Trophoblast cell (in vitro differentiated cells and primary cell): Measurements from ENCODE around the gene CCN6.
A peak's percentile ranks its signal among the peaks of the same experiment; 100 is the strongest.

ENCODE experiments used
- DNase-seq, 2 donors: peaks; one replicate each; pipeline ENCODE4 v3.0.0-alpha.2; 2016
- H2AFZ ChIP-seq: 2 replicates; pipeline ENCODE4 v1.6.1; 2013; ENCODE audit warnings: low read length, moderate library complexity, mild to moderate bottlenecking; ENCODE audit not compliant: insufficient read depth, poor library complexity
- H2AK5ac ChIP-seq: 2 replicates; pipeline ENCODE4 v1.6.1; 2013; ENCODE audit warnings: mild to moderate bottlenecking, low read length
- H2BK120ac ChIP-seq: 2 replicates; pipeline ENCODE4 v1.6.1; 2013; ENCODE audit warnings: low read length, mild to moderate bottlenecking, moderate library complexity; ENCODE audit not compliant: insufficient read depth, poor library complexity
- H2BK12ac ChIP-seq: 2 replicates; pipeline ENCODE4 v1.6.1; 2013; ENCODE audit warnings: mild to moderate bottlenecking, low read length, moderate library complexity
- H2BK5ac ChIP-seq: 2 replicates; pipeline ENCODE4 v1.6.1; 2013; ENCODE audit warnings: low read length, low read depth, moderate library complexity, mild to moderate bottlenecking; ENCODE audit not compliant: poor library complexity
- H3K14ac ChIP-seq: 2 replicates; pipeline ENCODE4 v1.6.1; 2013; ENCODE audit warnings: mild to moderate bottlenecking, low read length
- H3K18ac ChIP-seq: 2 replicates; pipeline ENCODE4 v1.6.1; 2013; ENCODE audit warnings: mild to moderate bottlenecking, low read length
- H3K23ac ChIP-seq: 2 replicates; pipeline ENCODE4 v1.6.1; 2013; ENCODE audit warnings: low read length
- H3K27ac ChIP-seq: 2 replicates; pipeline ENCODE4 v1.5.1; 2013; ENCODE audit warnings: low read depth, mild to moderate bottlenecking, inconsistent platforms, low read length, moderate library complexity
- H3K27me3 ChIP-seq: 2 replicates; pipeline ENCODE4 v1.6.1; 2013; ENCODE audit warnings: inconsistent platforms, mild to moderate bottlenecking, low read length, moderate library complexity; ENCODE audit not compliant: insufficient read depth
- H3K36me3 ChIP-seq, 2 experiments: 1 replicate in 1 of 2; 2 replicates in 1 of 2; pipeline ENCODE4 v1.6.1; 2013; ENCODE audit warnings: low read length in 2 of 2, mild to moderate bottlenecking in 2 of 2, moderate library complexity in 1 of 2; ENCODE audit not compliant: insufficient read depth in 2 of 2, control insufficient read depth in 1 of 2
- H3K4ac ChIP-seq: 2 replicates; pipeline ENCODE4 v1.6.1; 2013; ENCODE audit warnings: low read depth, mild to moderate bottlenecking, low read length, moderate library complexity
- H3K4me1 ChIP-seq, 2 experiments: 1 replicate in 1 of 2; 2 replicates in 1 of 2; pipeline ENCODE4 v1.6.1; 2013; ENCODE audit warnings: low read length in 2 of 2, mild to moderate bottlenecking in 2 of 2, moderate library complexity in 1 of 2; ENCODE audit not compliant: insufficient read depth in 2 of 2, control insufficient read depth in 1 of 2
- H3K4me2 ChIP-seq: 2 replicates; pipeline ENCODE4 v1.6.1; 2013; ENCODE audit warnings: inconsistent platforms, mild to moderate bottlenecking, low read length, moderate library complexity
- H3K4me3 ChIP-seq: 2 replicates; pipeline ENCODE4 v1.5.1; 2013; ENCODE audit warnings: mild to moderate bottlenecking, low read depth, low read length, inconsistent platforms
- H3K79me1 ChIP-seq: one replicate; pipeline ENCODE4 v1.6.1; 2013; ENCODE audit warnings: low read length
- H3K79me2 ChIP-seq: 2 replicates; pipeline ENCODE4 v1.6.1; 2013; ENCODE audit warnings: low read length, mild to moderate bottlenecking; ENCODE audit not compliant: control insufficient read depth, insufficient read depth, poor library complexity
- H3K9ac ChIP-seq: 2 replicates; pipeline ENCODE4 v1.6.1; 2013; ENCODE audit warnings: mild to moderate bottlenecking, low read length
- H3K9me3 ChIP-seq: 2 replicates; pipeline ENCODE4 v1.6.1; 2013; ENCODE audit warnings: low read depth, mild to moderate bottlenecking, control low read depth, inconsistent platforms, low read length; ENCODE audit not compliant: insufficient read depth
- H4K12ac ChIP-seq: 2 replicates; pipeline ENCODE4 v1.6.1; 2013; ENCODE audit warnings: low read depth, mild to moderate bottlenecking, low read length, moderate library complexity
- H4K8ac ChIP-seq: 2 replicates; pipeline ENCODE4 v1.6.1; 2013; ENCODE audit warnings: low read depth, mild to moderate bottlenecking, low read length, moderate library complexity
- H4K91ac ChIP-seq: one replicate; pipeline ENCODE4 v1.6.1; 2013; ENCODE audit warnings: low read depth, mild to moderate bottlenecking, low read length, moderate library complexity
- WGBS: extraction: QIAGEN DNeasy Blood & Tissue Kit; methylation state at CpG from one replicate; pipeline ENCODE4 v1.1.7; 2013; ENCODE audit warnings: missing lambda C conversion rate; ENCODE audit not compliant: insufficient read length, insufficient coverage; ENCODE audit errors: extremely low coverage; 5-methylcytosine and 5-hydroxymethylcytosine counted together

The CCN6 gene

GRCh38 chr6:112022749-112023148 lies 31.2 kb upstream of the CCN6 start:
- H2BK12ac ChIP-seq: no peak overlapping the region
- H3K9ac ChIP-seq: no peak overlapping the region
- no peak overlapping the region for H3K14ac ChIP-seq
- no peak overlapping the region for H3K4me3 ChIP-seq
- no peak overlapping the region for H3K27ac ChIP-seq
- H4K91ac ChIP-seq: no peak overlapping the region
- no peak overlapping the region for H3K4me2 ChIP-seq
- no peak overlapping the region for H2BK5ac ChIP-seq
- H3K4me1 ChIP-seq: peaks cover 3 to 4% of the 10 kb centered on the region in 2 experiments
- H3K4ac ChIP-seq: no peak overlapping the region
- no peak overlapping the region for H2AFZ ChIP-seq
- H3K18ac ChIP-seq: no peak overlapping the region
- H4K12ac ChIP-seq: no peak overlapping the region
- H3K36me3 ChIP-seq: no peaks in the 10 kb centered on the region
- H3K27me3 ChIP-seq: no peaks in the 10 kb centered on the region
- H3K9me3 ChIP-seq: peaks cover 5% of the 10 kb centered on the region
- H3K79me2 ChIP-seq: peaks cover 3% of the 10 kb centered on the region
- no peaks in the 10 kb centered on the region for H3K79me1 ChIP-seq
- peak in 1 of 2 donors; percentile 51 for DNase-seq
- no peak overlapping the region for H2BK120ac ChIP-seq
- H2AK5ac ChIP-seq: no peak overlapping the region
- H4K8ac ChIP-seq: no peak overlapping the region
- no peak overlapping the region for H3K23ac ChIP-seq

- H4K91ac ChIP-seq: no peak overlapping the region
- no peak for DNase-seq
- H3K79me1 ChIP-seq: no peaks in the 10 kb centered on the region
- H3K27me3 ChIP-seq: no peaks in the 10 kb centered on the region
- H3K4me2 ChIP-seq: no peak overlapping the region
- no peak overlapping the region for H2BK12ac ChIP-seq
- no peak overlapping the region for H2BK5ac ChIP-seq
- no peak overlapping the region for H3K27ac ChIP-seq
- no peak overlapping the region for H3K23ac ChIP-seq
- no peak overlapping the region for H3K14ac ChIP-seq
- no peak overlapping the region for H2AK5ac ChIP-seq
- no peak overlapping the region for H4K8ac ChIP-seq
- H4K12ac ChIP-seq: no peak overlapping the region
- H3K36me3 ChIP-seq: no peaks in the 10 kb centered on the region
- no peak overlapping the region for H3K9ac ChIP-seq
- H3K4me3 ChIP-seq: no peak overlapping the region
- no peak overlapping the region for H3K4ac ChIP-seq
- peaks cover 3% of the 10 kb centered on the region for H3K79me2 ChIP-seq
- no peak overlapping the region for H2BK120ac ChIP-seq
- no peak overlapping the region for H2AFZ ChIP-seq
- H3K9me3 ChIP-seq: peaks cover 5% of the 10 kb centered on the region
- H3K4me1 ChIP-seq: peaks cover 3 to 4% of the 10 kb centered on the region in 2 experiments
- no CpG with 5 or more reads among the region's 4 CpGs for WGBS
- H3K18ac ChIP-seq: no peak overlapping the region
Observed at GRCh38 chr6:112024464-112024863, 29.4 kb upstream of the CCN6 start.

- Histone ChIP-seq H3K79me1 (no peaks in the 10 kb centered on the region), H3K36me3 (no peaks in the 10 kb centered on the region), H3K9ac (no peak overlapping the region), H3K18ac (no peak overlapping the region), H3K9me3 (peaks cover 5% of the 10 kb centered on the region), H3K4me3 (no peak overlapping the region), H3K27ac (no peak overlapping the region), H4K91ac (no peak overlapping the region), H2BK120ac (no peak overlapping the region), H3K14ac (no peak overlapping the region), H4K8ac (no peak overlapping the region), H2BK5ac (no peak overlapping the region), H3K4me2 (no peak overlapping the region), H3K27me3 (no peaks in the 10 kb centered on the region), H3K79me2 (peaks cover 3% of the 10 kb centered on the region), H2BK12ac (no peak overlapping the region), H4K12ac (no peak overlapping the region), H3K23ac (no peak overlapping the region), H3K4me1 (peaks cover 3 to 4% of the 10 kb centered on the region in 2 experiments), H2AFZ (no peak overlapping the region), H3K4ac (no peak overlapping the region), H2AK5ac (no peak overlapping the region)
- DNase-seq: no peak
- no CpG with 5 or more reads among the region's 4 CpGs for whole genome bisulfite sequencing
Observed at GRCh38 chr6:112026933-112027332, 27.0 kb upstream of the CCN6 start.

GRCh38 chr6:112027942-112028674 lies 25.8 kb upstream of the CCN6 start:
- Histone ChIP-seq H2AK5ac (no peak overlapping the region), H3K14ac (no peak overlapping the region), H4K8ac (no peak overlapping the region), H3K4me1 (peaks cover 3 to 4% of the 10 kb centered on the region in 2 experiments), H3K4ac (no peak overlapping the region), H3K4me3 (no peak overlapping the region), H3K18ac (no peak overlapping the region), H4K91ac (no peak overlapping the region), H3K27ac (no peak overlapping the region), H3K79me2 (peaks cover 3% of the 10 kb centered on the region), H3K36me3 (no peaks in the 10 kb centered on the region), H2BK12ac (no peak overlapping the region), H2BK5ac (no peak overlapping the region), H4K12ac (no peak overlapping the region), H3K9ac (no peak overlapping the region), H2AFZ (no peak overlapping the region), H3K9me3 (peaks cover 5% of the 10 kb centered on the region), H3K27me3 (no peaks in the 10 kb centered on the region), H2BK120ac (no peak overlapping the region), H3K4me2 (no peak overlapping the region), H3K79me1 (no peaks in the 10 kb centered on the region), H3K23ac (no peak overlapping the region)
- WGBS: no CpG with 5 or more reads among the region's 3 CpGs
- DNase-seq: no peak
